Stimulated activated CD4-positive, alpha-beta T cell treated with anti-CD3 and anti-CD28 coated beads, Interleukin-12 subunit alpha, Interleukin-12 subunit beta, amount 100 ng/mL, for 24 hours (primary cell): ENCODE results near the gene GARIN5B.
A peak's percentile ranks its signal among the peaks of the same experiment; 100 is the strongest.
"Not testable (repeated sequence)": the region's sequence is repeated elsewhere in the genome, so short reads cannot be mapped to it uniquely, and the experiment has no call there.

ENCODE experiments used
- DNase-seq, 2 experiments: peaks; one replicate each; pipeline ENCODE4 v3.0.0-alpha.2; 2020; ENCODE audit warnings: low read depth in 2 of 2

The GARIN5B gene

GRCh38 chr19:55348317-55349034 is 14.6 kb downstream of the GARIN5B start:
- no peak for DNase-seq

GRCh38 chr19:55347442-55348009 is 15.5 kb downstream of the GARIN5B start:
- no peak for DNase-seq

GRCh38 chr19:55346725-55347441 is 16.2 kb downstream of the GARIN5B start:
- no peak for DNase-seq

GRCh38 chr19:55345818-55346724 is 17.0 kb downstream of the GARIN5B start:
- DNase-seq = no peak

GRCh38 chr19:55345101-55345817 is 17.8 kb downstream of the GARIN5B start:
- DNase-seq = no peak

GRCh38 chr19:55344444-55344843 is 18.6 kb downstream of the GARIN5B start:
- DNase-seq = no peak

- DNase-seq = no peak
Measured at GRCh38 chr19:55341595-55342531, 21.2 kb downstream of the GARIN5B start.

GRCh38 chr19:55341171-55341588 is 21.9 kb downstream of the GARIN5B start:
- DNase-seq = peak; percentile 35 to 70

- DNase-seq = no peak
Measured at GRCh38 chr19:55340784-55341147, 22.3 kb downstream of the GARIN5B start.

- DNase-seq = no peak
Measured at GRCh38 chr19:55339889-55340783, 22.9 kb downstream of the GARIN5B start.

GRCh38 chr19:55339105-55339888 is 23.8 kb downstream of the GARIN5B start, which contains the start of gene KMT5C:
Gene KMT5C (plus strand): TSS chr19:55339876. CDS start chr19:55341937, 2,061 bp downstream.
- DNase-seq = peak; percentile 100

- DNase-seq = no peak
Measured at GRCh38 chr19:55336101-55336500, 27.0 kb downstream of the GARIN5B start.

GRCh38 chr19:55333870-55334269 is 29.2 kb downstream of the GARIN5B start:
- no peak for DNase-seq

- DNase-seq = not testable (repeated sequence)
Measured at GRCh38 chr19:55329791-55330190, 33.3 kb downstream of the GARIN5B start.

GRCh38 chr19:55328774-55329318 is 34.2 kb downstream of the GARIN5B start:
- DNase-seq = not testable (repeated sequence)

GRCh38 chr19:55325172-55325571 is 37.9 kb downstream of the GARIN5B start, which contains the start of gene TMEM150B:
Gene TMEM150B (minus strand): TSS chr19:55325341. CDS start chr19:55321036, 4,305 bp downstream.
- DNase-seq = no peak

GRCh38 chr19:55324662-55325061 is 38.4 kb downstream of the GARIN5B start:
- no peak for DNase-seq
